ACC112 (cell line): ENCODE measurements around the gene TMSB10.
"Not testable (repeated sequence)": the region's sequence is repeated elsewhere in the genome, so short reads cannot be mapped to it uniquely, and the experiment has no call there.

Source experiments
- H2AFZ ChIP-seq: fragments of 200-600 bp; sonication (generic); one replicate; pipeline ENCODE4 v1.6.0; 2017; ENCODE audit warnings: antibody characterized with exemption, low read length; ENCODE audit not compliant: unreplicated experiment
- H3K27ac ChIP-seq: fragments of 200-600 bp; sonication (generic); 2 replicates; pipeline ENCODE4 v1.5.1; 2014; ENCODE audit warnings: low read depth, mild to moderate bottlenecking, antibody characterized with exemption, low read length, moderate library complexity
- H3K27me3 ChIP-seq: fragments of 200-600 bp; sonication (generic); 2 replicates; pipeline ENCODE4 v1.6.1; 2014; ENCODE audit warnings: mild to moderate bottlenecking, antibody characterized with exemption, low read length, moderate library complexity, mixed read lengths; ENCODE audit not compliant: insufficient read depth
- H3K36me3 ChIP-seq: fragments of 200-600 bp; sonication (generic); 2 replicates; pipeline ENCODE4 v1.6.1; 2016; ENCODE audit warnings: mild to moderate bottlenecking, antibody characterized with exemption, low read length, moderate library complexity, mixed read lengths; ENCODE audit not compliant: insufficient read depth
- H3K4me1 ChIP-seq: fragments of 200-600 bp; sonication (generic); one replicate; pipeline ENCODE4 v1.6.1; 2016; ENCODE audit warnings: low read length, mixed read lengths; ENCODE audit not compliant: insufficient read depth, unreplicated experiment, control insufficient read depth
- H3K4me3 ChIP-seq: fragments of 200-600 bp; sonication (generic); 2 replicates; pipeline ENCODE4 v1.5.1; 2014; ENCODE audit warnings: mild to moderate bottlenecking, low read depth, low read length
- H3K79me2 ChIP-seq: fragments of 200-600 bp; sonication (generic); one replicate; pipeline ENCODE4 v1.6.0; 2016; ENCODE audit warnings: low read length; ENCODE audit not compliant: control insufficient read depth, unreplicated experiment, insufficient read depth

Gene TMSB10

DNA sequence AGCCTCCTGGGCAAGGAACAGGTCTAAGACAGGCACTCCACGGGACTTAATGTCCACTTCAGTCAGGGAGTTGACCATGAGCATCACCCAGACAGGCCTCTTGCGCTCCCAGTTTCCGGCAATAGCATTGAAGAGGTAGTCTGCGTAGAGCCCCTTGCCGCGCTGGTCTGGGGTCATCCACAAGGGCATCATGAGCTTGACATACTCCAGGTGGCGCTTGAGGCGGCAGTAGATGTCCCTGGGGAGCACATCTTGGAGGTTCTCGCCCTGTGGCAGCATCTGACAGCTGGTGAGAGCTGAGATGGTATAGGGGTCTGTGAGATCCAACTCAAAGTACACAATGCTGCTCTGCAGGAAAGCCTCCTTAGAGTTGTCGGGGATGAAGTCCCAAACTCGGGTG lies 35.1 kb upstream of the TMSB10 start:
- Histone ChIP-seq H3K27ac (no peak overlapping the region), H3K27me3 (no peaks in the 10 kb centered on the region), H3K79me2 (peaks cover 5% of the 10 kb centered on the region), H3K36me3 (peaks cover 3% of the 10 kb centered on the region; the same call in 1 of the 2 replicates), H3K4me1 (no peaks in the 10 kb centered on the region), H2AFZ (no peak overlapping the region), H3K4me3 (no peak overlapping the region)

DNA sequence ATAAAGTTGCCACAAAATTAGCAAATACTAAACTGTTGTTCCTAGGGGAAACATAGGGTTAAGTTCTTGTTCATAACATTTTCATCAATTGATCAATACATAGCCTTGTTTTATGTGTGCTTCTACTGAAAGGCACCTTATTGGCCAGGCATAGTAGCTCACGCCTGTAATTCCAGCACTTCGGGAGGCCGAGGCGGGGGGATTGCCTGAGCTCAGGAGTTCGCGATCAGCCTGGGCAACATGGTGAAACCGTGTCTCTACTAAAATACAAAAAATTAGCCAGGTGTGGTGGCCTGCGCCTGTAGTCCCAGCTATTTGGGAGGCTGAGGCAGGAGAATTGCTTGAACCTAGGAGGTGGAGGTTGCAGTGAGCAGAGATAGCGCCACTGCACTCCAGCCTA lies 32.8 kb upstream of the TMSB10 start:
- not testable (repeated sequence) for H3K36me3 ChIP-seq, H3K4me1 ChIP-seq, H3K27ac ChIP-seq, H2AFZ ChIP-seq, H3K4me3 ChIP-seq, H3K27me3 ChIP-seq
- peaks cover 13% of the 10 kb centered on the region for H3K79me2 ChIP-seq

DNA sequence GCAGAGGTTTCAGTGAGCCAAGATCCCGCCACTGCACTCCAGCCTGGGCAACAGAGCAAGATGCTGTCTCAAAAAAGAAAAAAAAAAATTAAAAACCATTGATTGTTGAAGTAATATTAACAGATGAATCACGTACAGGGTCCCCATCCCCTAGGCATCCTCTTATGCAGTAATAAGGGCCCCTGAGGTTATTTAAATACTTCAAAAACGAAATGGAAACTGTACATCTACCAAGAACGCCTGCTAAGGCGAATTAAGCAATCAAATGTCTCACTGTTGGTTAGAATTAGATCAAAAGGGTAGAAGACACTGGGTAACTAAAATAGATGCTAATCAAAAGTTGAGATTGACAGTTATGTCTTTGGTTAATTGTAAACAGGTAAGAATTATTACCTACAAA lies 32.1 kb upstream of the TMSB10 start:
- no peaks in the 10 kb centered on the region for H3K27me3 ChIP-seq
- H3K36me3 ChIP-seq, result peaks cover 3% of the 10 kb centered on the region; the same call in 1 of the 2 replicates
- H3K79me2 ChIP-seq, result peaks cover 15% of the 10 kb centered on the region
- H3K4me3 ChIP-seq, result no peak overlapping the region
- no peaks in the 10 kb centered on the region for H3K4me1 ChIP-seq
- no peak overlapping the region for H3K27ac ChIP-seq
- no peak overlapping the region for H2AFZ ChIP-seq

DNA sequence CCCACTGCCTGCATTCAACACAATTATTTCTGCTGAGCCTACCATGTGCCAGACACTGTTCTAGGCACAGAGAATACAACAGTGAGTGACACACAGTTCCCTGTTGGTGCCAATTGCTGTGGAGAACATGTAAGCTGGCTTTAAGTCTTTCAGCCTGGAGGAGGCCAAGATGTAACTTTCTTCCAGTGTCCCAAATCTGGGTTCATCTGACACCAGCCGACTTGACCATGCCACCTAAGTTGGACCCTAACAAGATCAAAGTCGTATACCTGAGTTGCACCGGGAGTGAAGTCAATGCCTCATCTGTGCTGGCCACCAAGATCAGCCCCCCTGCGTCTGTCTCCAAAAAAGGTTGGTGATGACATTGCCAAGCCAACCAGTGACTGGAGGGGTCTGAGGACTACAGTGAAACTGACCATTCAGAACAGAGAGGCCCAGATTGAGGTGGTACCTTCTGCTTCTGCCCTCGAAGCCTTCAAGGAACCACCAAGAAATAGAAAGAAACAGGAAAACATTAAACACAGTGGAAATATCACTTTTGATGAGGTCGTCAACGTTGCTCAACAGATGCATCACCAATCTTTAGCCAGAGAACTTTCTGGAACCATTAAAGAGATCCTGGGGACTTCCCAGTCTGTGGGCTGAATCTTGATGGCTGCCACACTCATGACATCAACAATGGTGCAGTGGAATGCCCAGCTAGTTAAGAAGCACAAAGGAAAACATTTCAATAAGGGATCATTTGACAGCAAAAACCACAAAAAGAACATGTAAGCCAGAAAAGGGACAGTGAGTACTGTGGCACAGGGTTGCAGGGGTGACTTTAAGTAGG lies 30.9 kb upstream of the TMSB10 start:
- H3K79me2 ChIP-seq, result peaks cover 18% of the 10 kb centered on the region
- H3K27ac ChIP-seq, result peak overlapping the region; percentile 24; the same call in 1 of the 2 replicates
- peaks cover 3% of the 10 kb centered on the region; the same call in 1 of the 2 replicates for H3K36me3 ChIP-seq
- H3K4me3 ChIP-seq, result no peak overlapping the region
- H3K27me3 ChIP-seq, result no peaks in the 10 kb centered on the region
- H3K4me1 ChIP-seq, result peaks cover 5% of the 10 kb centered on the region
- H2AFZ ChIP-seq, result no peak overlapping the region

DNA sequence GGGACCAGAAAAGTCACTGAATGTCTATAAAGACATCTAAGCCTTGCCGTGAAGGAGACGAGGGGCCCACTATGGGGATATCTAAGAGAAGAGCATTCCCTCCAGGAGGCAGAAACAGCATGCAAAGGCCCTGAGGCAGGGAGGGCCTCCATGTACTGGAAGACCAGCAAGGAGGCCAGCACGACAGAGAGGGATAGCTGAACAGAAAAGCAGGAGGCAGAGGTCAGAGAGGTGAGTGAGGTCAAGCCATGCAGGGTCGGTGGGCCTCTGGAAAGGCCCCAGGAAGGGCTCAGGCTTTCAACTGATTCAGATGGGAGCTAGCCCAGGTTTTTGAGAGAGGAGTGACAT lies 30.3 kb upstream of the TMSB10 start:
- H3K79me2 ChIP-seq, result peaks cover 20% of the 10 kb centered on the region

DNA sequence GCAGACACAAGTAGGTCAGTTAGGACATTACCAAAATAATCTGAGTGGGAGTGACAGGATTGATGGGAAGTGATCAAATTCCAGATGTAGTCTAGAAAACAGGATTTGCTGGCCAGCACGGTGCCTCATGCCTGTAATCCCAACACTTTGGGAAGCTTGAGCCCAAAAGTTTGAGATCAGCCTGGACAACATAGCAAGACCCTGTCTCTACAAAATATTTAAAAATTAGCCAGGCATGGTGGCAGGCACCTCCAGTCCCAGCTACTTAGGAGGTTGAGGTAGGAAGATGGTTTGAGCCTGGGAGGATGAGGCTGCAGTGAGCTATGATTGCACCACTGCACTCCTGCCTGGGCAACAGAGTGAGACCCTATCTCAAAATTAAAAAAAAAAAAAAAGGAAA lies 29.8 kb upstream of the TMSB10 start:
- not testable (repeated sequence) for H3K36me3 ChIP-seq, H2AFZ ChIP-seq, H3K27ac ChIP-seq, H3K4me1 ChIP-seq, H3K4me3 ChIP-seq, H3K27me3 ChIP-seq
- peaks cover 22% of the 10 kb centered on the region for H3K79me2 ChIP-seq

More for the DNA sequence above, 30.3 kb upstream of the TMSB10 start:
- Histone ChIP-seq H3K36me3 (peaks cover under 1% of the 10 kb centered on the region; the same call in 1 of the 2 replicates), H3K4me3 (no peak overlapping the region), H3K4me1 (peaks cover 6% of the 10 kb centered on the region), H3K27me3 (no peaks in the 10 kb centered on the region), H3K27ac (no peak overlapping the region), H2AFZ (no peak overlapping the region)

DNA sequence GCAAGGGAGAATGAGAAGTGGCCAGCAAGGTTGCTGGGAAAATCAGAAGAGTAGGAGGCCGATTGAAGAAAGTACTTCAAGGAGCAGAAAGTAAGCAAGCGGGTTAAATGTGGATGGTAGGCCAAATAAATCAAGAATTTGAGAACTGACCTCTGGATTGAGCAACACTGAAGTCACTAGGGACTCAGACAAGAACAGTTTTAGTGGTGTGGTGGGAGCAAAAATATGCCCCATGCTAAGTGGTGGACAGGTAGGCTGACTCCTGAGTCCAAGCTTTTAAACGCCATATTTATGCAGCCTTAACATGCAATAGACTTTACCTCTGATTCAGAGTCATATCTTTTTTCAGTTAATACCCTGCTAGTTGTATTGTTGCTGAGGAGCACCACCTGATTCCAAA lies 29.1 kb upstream of the TMSB10 start:
- Histone ChIP-seq H3K27me3 (no peaks in the 10 kb centered on the region), H2AFZ (no peak overlapping the region), H3K79me2 (peaks cover 22% of the 10 kb centered on the region), H3K4me3 (no peak overlapping the region), H3K27ac (no peak overlapping the region), H3K36me3 (no peaks in the 10 kb centered on the region), H3K4me1 (peaks cover 6% of the 10 kb centered on the region)

DNA sequence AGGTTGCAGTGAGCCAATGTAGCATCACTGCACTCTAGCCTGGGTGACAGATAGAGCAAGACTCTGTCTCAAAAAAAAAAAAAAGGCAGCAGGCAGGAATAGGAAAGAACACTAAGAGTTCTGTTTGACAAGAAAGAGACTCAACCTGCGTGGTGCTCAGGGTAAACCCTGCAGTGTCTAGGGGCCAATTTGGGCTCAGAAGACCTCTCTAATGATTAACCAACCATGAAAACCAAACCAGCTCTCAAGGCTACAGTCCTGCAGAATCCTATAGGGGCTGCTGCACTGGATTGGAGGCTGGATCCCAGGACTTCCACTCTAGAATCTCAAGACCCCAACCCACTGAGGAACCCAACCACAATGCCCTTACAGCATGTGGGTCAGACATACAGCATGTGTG lies 27.0 kb upstream of the TMSB10 start:
- H3K27me3 ChIP-seq, result no peaks in the 10 kb centered on the region
- H3K4me3 ChIP-seq, result no peak overlapping the region
- peaks cover 18% of the 10 kb centered on the region for H3K4me1 ChIP-seq
- H3K27ac ChIP-seq, result no peak overlapping the region
- H2AFZ ChIP-seq, result no peak overlapping the region
- H3K79me2 ChIP-seq, result peaks cover 22% of the 10 kb centered on the region
- no peaks in the 10 kb centered on the region for H3K36me3 ChIP-seq

DNA sequence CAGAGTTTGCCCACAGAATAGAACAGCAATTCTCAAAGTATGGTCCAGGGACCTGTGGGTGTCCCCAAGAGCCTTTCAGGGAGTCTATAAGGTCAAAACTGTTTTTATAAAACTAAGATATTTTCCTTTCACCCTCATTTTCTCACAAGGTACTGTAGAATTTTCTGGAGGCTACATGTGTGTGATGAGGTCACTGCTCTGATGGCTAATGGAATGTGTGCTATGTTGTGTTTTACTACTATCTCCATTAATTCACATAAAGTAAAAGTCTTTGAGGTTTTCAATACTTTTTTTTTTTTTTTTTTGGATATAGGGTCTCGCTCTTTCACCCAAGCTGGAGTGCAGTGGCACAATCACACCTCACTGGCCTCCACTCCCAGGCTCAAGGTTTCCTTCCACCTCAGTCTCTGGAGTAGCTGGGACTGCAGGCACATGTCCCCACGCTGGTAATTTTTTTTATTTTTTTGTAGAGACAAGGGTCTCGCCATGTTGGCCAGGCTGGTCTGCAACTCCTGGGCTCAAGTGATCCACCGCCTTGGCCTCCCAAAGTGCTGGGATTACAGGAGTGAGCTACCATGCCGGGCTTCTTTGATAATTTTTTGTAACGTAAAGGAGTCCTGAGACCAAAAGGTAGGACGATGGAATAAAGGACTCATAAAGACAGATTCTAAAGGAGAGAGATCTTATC lies 26.4 kb upstream of the TMSB10 start:
- H3K27me3 ChIP-seq, result no peaks in the 10 kb centered on the region

DNA sequence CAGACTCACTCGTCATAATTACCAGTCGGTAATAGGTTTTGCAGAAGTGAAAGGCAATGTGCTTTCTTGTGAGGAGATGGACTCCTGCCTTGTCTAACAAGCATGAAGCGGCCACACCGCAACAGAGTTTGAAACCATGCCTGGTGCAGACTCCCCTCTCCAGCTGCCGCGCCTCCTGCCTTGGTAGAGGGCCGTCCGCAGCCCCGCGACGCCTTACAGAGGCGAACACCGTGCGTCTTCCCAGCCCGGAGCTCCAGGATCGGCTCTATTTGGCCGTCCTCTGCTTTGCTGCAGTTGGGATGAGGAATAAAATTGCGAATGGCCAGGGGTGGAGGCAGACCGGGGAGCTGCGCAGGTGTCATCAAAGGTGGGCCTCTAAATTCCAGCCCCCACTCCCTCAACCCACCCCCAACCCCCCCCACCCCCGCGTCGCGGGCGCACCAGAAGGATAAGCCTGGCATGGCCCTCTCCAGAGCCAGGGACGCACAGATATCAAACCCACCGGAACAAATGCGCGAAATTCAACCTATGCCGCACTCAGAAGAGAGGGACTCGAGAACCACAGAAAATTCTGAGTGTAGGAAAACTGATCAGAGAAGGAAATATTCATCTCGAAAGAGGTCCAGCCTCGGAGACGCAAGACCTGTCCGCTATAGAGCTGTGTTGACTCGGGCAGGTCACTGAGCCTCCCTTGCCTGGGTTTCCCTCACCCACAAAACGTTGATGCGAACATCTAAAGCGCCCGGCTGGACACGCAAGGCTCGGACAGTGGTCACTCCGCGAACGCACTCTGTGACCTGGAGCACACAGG lies 25.7 kb upstream of the TMSB10 start:
- H3K27me3 ChIP-seq, result no peaks in the 10 kb centered on the region
- H3K4me1 ChIP-seq, result peaks cover 31% of the 10 kb centered on the region
- H2AFZ ChIP-seq, result peak overlapping the region; percentile 76
- H3K27ac ChIP-seq, result no peak overlapping the region
- H3K79me2 ChIP-seq, result peaks cover 19% of the 10 kb centered on the region
- H3K4me3 ChIP-seq, result peak overlapping the region; percentile 83
- H3K36me3 ChIP-seq, result no peaks in the 10 kb centered on the region

More for the DNA sequence above, 26.4 kb upstream of the TMSB10 start:
- peaks cover 24% of the 10 kb centered on the region for H3K4me1 ChIP-seq
- peak overlapping the region; percentile 83 for H3K4me3 ChIP-seq
- no peak overlapping the region for H3K27ac ChIP-seq
- no peak overlapping the region for H2AFZ ChIP-seq
- no peaks in the 10 kb centered on the region for H3K36me3 ChIP-seq
- H3K79me2 ChIP-seq, result peaks cover 19% of the 10 kb centered on the region
